ENCODE measurements around the gene KAZN. TPM values are rescaled to one million over a fixed set of nuclear protein-coding genes. Genes with fewer than 3 reads are reported as not detected.

Gene KAZN
- total and polyA plus RNA-seq, 4 donors = 4.4 to 19.3 (median 9.6) TPM

- DNase-seq (no peak), ATAC-seq (ENCODE audit: low FRiP score) (no peak)
- Histone ChIP-seq H3K27ac (ENCODE audit: low read depth in 1 of 2, low read length in 2 of 2) (no peak overlapping the region), H3K36me3 (ENCODE audit: control insufficient read depth in 1 of 2, insufficient read depth in 2 of 2, low read length in 1 of 2) (no peaks in the 10 kb centered on the region), H3K4me1 (ENCODE audit: control insufficient read depth in 1 of 2, insufficient read depth in 2 of 2, low read length in 2 of 2) (no peaks in the 10 kb centered on the region), H3K4me3 (ENCODE audit: low read length in 2 of 2) (no peak overlapping the region), H3K9me3 (ENCODE audit: control insufficient read depth, low read length) (no peaks in the 10 kb centered on the region), H3K27me3 (ENCODE audit: control insufficient read depth in 1 of 2, insufficient read depth in 2 of 2, low read length in 1 of 2) (no peaks in the 10 kb centered on the region)
- intact Hi-C loops (cut with DNase I) = loop anchor here in 1 of 2 donors (5.0 kb wide), 1 partner anchor 324 kb away; no protein-coding TSS in a partner anchor
- WGBS, 2 donors = 69 to 72% methylated on average over 11 of the region's 11 CpGs
These were observed 179.3 kb downstream of the KAZN start for GRCh38 chr1:14777516-14778506.

GRCh38 chr1:14778541-14778897 lies 180.0 kb downstream of the KAZN start:
- no peak overlapping the region for H3K4me3 ChIP-seq (ENCODE audit: low read length in 2 of 2)
- ATAC-seq (ENCODE audit: low FRiP score) (no peak), DNase-seq (no peak)
- H3K4me1 ChIP-seq (ENCODE audit: control insufficient read depth in 1 of 2, insufficient read depth in 2 of 2, low read length in 2 of 2) = no peaks in the 10 kb centered on the region
- no peaks in the 10 kb centered on the region for H3K36me3 ChIP-seq (ENCODE audit: control insufficient read depth in 1 of 2, insufficient read depth in 2 of 2, low read length in 1 of 2)
- no peaks in the 10 kb centered on the region for H3K9me3 ChIP-seq (ENCODE audit: control insufficient read depth, low read length)
- no peak overlapping the region for H3K27ac ChIP-seq (ENCODE audit: low read depth in 1 of 2, low read length in 2 of 2)
- H3K27me3 ChIP-seq (ENCODE audit: control insufficient read depth in 1 of 2, insufficient read depth in 2 of 2, low read length in 1 of 2) = no peaks in the 10 kb centered on the region
- 70 to 72% methylated on average over 3 of the region's 3 CpGs for WGBS, 2 donors
- intact Hi-C loops (cut with DNase I) = loop anchor here in 1 of 2 donors (5.0 kb wide), 1 partner anchor 324 kb away; no protein-coding TSS in a partner anchor

- Histone ChIP-seq H3K4me3 (ENCODE audit: low read length in 2 of 2) (no peak overlapping the region), H3K9me3 (ENCODE audit: control insufficient read depth, low read length) (no peaks in the 10 kb centered on the region), H3K27me3 (ENCODE audit: control insufficient read depth in 1 of 2, insufficient read depth in 2 of 2, low read length in 1 of 2) (no peaks in the 10 kb centered on the region), H3K4me1 (ENCODE audit: control insufficient read depth in 1 of 2, insufficient read depth in 2 of 2, low read length in 2 of 2) (no peaks in the 10 kb centered on the region), H3K36me3 (ENCODE audit: control insufficient read depth in 1 of 2, insufficient read depth in 2 of 2, low read length in 1 of 2) (no peaks in the 10 kb centered on the region), H3K27ac (ENCODE audit: low read depth in 1 of 2, low read length in 2 of 2) (no peak overlapping the region)
- intact Hi-C loops (cut with DNase I) = loop anchor here in 1 of 2 donors (1.0 to 5.0 kb wide), 3 partner anchors 248 to 323 kb away; no protein-coding TSS in a partner anchor
- peak in 1 of 2 donors; percentile 55 for DNase-seq
- 70 to 72% methylated on average over 12 of the region's 12 CpGs for WGBS, 2 donors
- ATAC-seq (ENCODE audit: low FRiP score) = no peak
These were observed 180.7 kb downstream of the KAZN start for GRCh38 chr1:14778898-14779865.

- DNase-seq (no peak), ATAC-seq (ENCODE audit: low FRiP score) (no peak)
- WGBS, 2 donors = 91 to 93% methylated on average over 2 of the region's 2 CpGs
- intact Hi-C loops (cut with DNase I) = loop anchor here in 1 of 2 donors (5.0 kb wide), 1 partner anchor 267 kb away; no protein-coding TSS in a partner anchor
- H3K4me3 ChIP-seq (ENCODE audit: low read length in 2 of 2) = no peak overlapping the region
- no peak overlapping the region for H3K27ac ChIP-seq (ENCODE audit: low read depth in 1 of 2, low read length in 2 of 2)
- H3K36me3 ChIP-seq (ENCODE audit: control insufficient read depth in 1 of 2, insufficient read depth in 2 of 2, low read length in 1 of 2) = no peaks in the 10 kb centered on the region
- H3K9me3 ChIP-seq (ENCODE audit: control insufficient read depth, low read length) = no peaks in the 10 kb centered on the region
- no peaks in the 10 kb centered on the region for H3K27me3 ChIP-seq (ENCODE audit: control insufficient read depth in 1 of 2, insufficient read depth in 2 of 2, low read length in 1 of 2)
- H3K4me1 ChIP-seq (ENCODE audit: control insufficient read depth in 1 of 2, insufficient read depth in 2 of 2, low read length in 2 of 2) = no peaks in the 10 kb centered on the region
These were observed 181.8 kb downstream of the KAZN start for GRCh38 chr1:14780271-14780670.

GRCh38 chr1:14781811-14782210 lies 183.3 kb downstream of the KAZN start:
- 90 to 94% methylated on average over 5 of the region's 5 CpGs for WGBS, 2 donors
- ATAC-seq (ENCODE audit: low FRiP score) = no peak
- Histone ChIP-seq H3K27ac (ENCODE audit: low read depth in 1 of 2, low read length in 2 of 2) (no peak overlapping the region), H3K4me3 (ENCODE audit: low read length in 2 of 2) (no peak overlapping the region), H3K4me1 (ENCODE audit: control insufficient read depth in 1 of 2, insufficient read depth in 2 of 2, low read length in 2 of 2) (no peaks in the 10 kb centered on the region), H3K9me3 (ENCODE audit: control insufficient read depth, low read length) (no peaks in the 10 kb centered on the region), H3K27me3 (ENCODE audit: control insufficient read depth in 1 of 2, insufficient read depth in 2 of 2, low read length in 1 of 2) (no peaks in the 10 kb centered on the region), H3K36me3 (ENCODE audit: control insufficient read depth in 1 of 2, insufficient read depth in 2 of 2, low read length in 1 of 2) (no peaks in the 10 kb centered on the region)
- DNase-seq = no peak
- intact Hi-C loops (cut with DNase I) = loop anchor here in 1 of 2 donors (5.0 kb wide), 1 partner anchor 265 kb away; no protein-coding TSS in a partner anchor

- Histone ChIP-seq H3K4me1 (ENCODE audit: control insufficient read depth in 1 of 2, insufficient read depth in 2 of 2, low read length in 2 of 2) (no peaks in the 10 kb centered on the region), H3K4me3 (ENCODE audit: low read length in 2 of 2) (no peak overlapping the region), H3K27ac (ENCODE audit: low read depth in 1 of 2, low read length in 2 of 2) (no peak overlapping the region), H3K27me3 (ENCODE audit: control insufficient read depth in 1 of 2, insufficient read depth in 2 of 2, low read length in 1 of 2) (no peaks in the 10 kb centered on the region), H3K9me3 (ENCODE audit: control insufficient read depth, low read length) (no peaks in the 10 kb centered on the region), H3K36me3 (ENCODE audit: control insufficient read depth in 1 of 2, insufficient read depth in 2 of 2, low read length in 1 of 2) (no peaks in the 10 kb centered on the region)
- intact Hi-C loops (cut with DNase I) = loop anchor here in 1 of 2 donors (5.0 kb wide), 1 partner anchor 264 kb away; no protein-coding TSS in a partner anchor
- DNase-seq (no peak), ATAC-seq (ENCODE audit: low FRiP score) (no peak)
- WGBS, 2 donors = 83 to 84% methylated on average over 8 of the region's 8 CpGs
These were observed 184.5 kb downstream of the KAZN start for GRCh38 chr1:14782741-14783591.

- intact Hi-C loops (cut with DNase I) = loop anchor here in 1 of 2 donors (5.0 kb wide), 1 partner anchor 264 kb away; no protein-coding TSS in a partner anchor
- Histone ChIP-seq H3K4me1 (ENCODE audit: control insufficient read depth in 1 of 2, insufficient read depth in 2 of 2, low read length in 2 of 2) (no peaks in the 10 kb centered on the region), H3K36me3 (ENCODE audit: control insufficient read depth in 1 of 2, insufficient read depth in 2 of 2, low read length in 1 of 2) (no peaks in the 10 kb centered on the region), H3K9me3 (ENCODE audit: control insufficient read depth, low read length) (no peaks in the 10 kb centered on the region), H3K27ac (ENCODE audit: low read depth in 1 of 2, low read length in 2 of 2) (no peak overlapping the region), H3K4me3 (ENCODE audit: low read length in 2 of 2) (no peak overlapping the region), H3K27me3 (ENCODE audit: control insufficient read depth in 1 of 2, insufficient read depth in 2 of 2, low read length in 1 of 2) (no peaks in the 10 kb centered on the region)
- 94 to 97% methylated on average over 7 of the region's 7 CpGs for WGBS, 2 donors
- DNase-seq = no peak
- no peak for ATAC-seq (ENCODE audit: low FRiP score)
These were observed 185.1 kb downstream of the KAZN start for GRCh38 chr1:14783592-14783886.
